H1 (cell line): Measurements from ENCODE around the gene KCNQ2. TPM values are rescaled to one million over a fixed set of nuclear protein-coding genes. Genes with fewer than 3 reads are reported as not detected.

Source experiments
- ASH2L ChIP-seq: fragments of 200-600, 300-600 bp; sonication (generic); IDR thresholded peaks from one replicate; pipeline ENCODE4 v1.7.1; 2017; ENCODE audit warnings: low read length
- ATF2 ChIP-seq: IDR thresholded peaks from 2 replicates; pipeline ENCODE4 v1.6.1; 2012; ENCODE audit warnings: low read length, inconsistent platforms
- RFX5 ChIP-seq: IDR thresholded peaks from 2 replicates; pipeline ENCODE4 v1.6.1; 2011; ENCODE audit warnings: low read depth, low read length, improper control_type of control experiment, borderline replicate concordance
- RNF2 ChIP-seq: fragments of 200-900, 300-1000 bp; sonication (generic); IDR thresholded peaks from 2 replicates; pipeline ENCODE4 v1.7.1; 2016; ENCODE audit warnings: borderline replicate concordance, low read depth, mild to moderate bottlenecking, antibody characterized with exemption, low read length; ENCODE audit not compliant: poor library complexity, severe bottlenecking; ENCODE audit errors: missing control alignments
- YY1 ChIP-seq: IDR thresholded peaks from 2 replicates; pipeline ENCODE4 v1.6.1; 2011; ENCODE audit warnings: low read depth, mild to moderate bottlenecking, low read length
- polyA plus RNA-seq, 7 experiments: library from polyadenylated mRNA; depleted of rRNA in 3 of 7; stranded (reverse) in 5 of 7; unstranded in 2 of 7; fragments of >200 nt in 5 of 7; fragments of 200-250 nt in 2 of 7; gene quantifications; 1 replicate in 5 of 7; 2 replicates in 1 of 7; 4 replicates in 1 of 7; pipeline versions ENCODE4 v1.2.1 to v1.2.3, GENCODE V29; 2011 to 2013; ENCODE audit warnings: missing spikeins in 2 of 7, mixed read lengths in 2 of 7
- total RNA-seq: library from RNA; stranded (reverse); fragmentation: NEBNext Ultra II Directional; extraction: Animal tissue kit (Norgen Biotek cat#: 25700); gene quantifications from 2 replicates; pipeline ENCODE4 v1.2.1, GENCODE V29; 2021

The KCNQ2 gene
- total and polyA plus RNA-seq, 2 of the 8 experiments (the other 6 are each of a cell fraction or from before 2014, with no cell fraction given): 82.6 to 243 TPM

GRCh38 chr20:63403403-63404105 lies 68.9 kb downstream of the KCNQ2 start (continued):
- TF ChIP-seq RFX5: no peak
- TF ChIP-seq RNF2: no peak
- TF ChIP-seq ATF2: no peak
- no peak for TF ChIP-seq ASH2L
- TF ChIP-seq YY1: no peak
